Mesodermal cell (in vitro differentiated cells): Measurements from ENCODE around the gene METTL21C.

ENCODE experiments used
- H3K27ac ChIP-seq: 2 replicates; pipeline ENCODE4 v1.7.0; 2013; ENCODE audit warnings: mild to moderate bottlenecking, low read depth, low read length, moderate library complexity; ENCODE audit not compliant: severe bottlenecking
- H3K36me3 ChIP-seq: 2 replicates; pipeline ENCODE4 v1.7.1; 2013; ENCODE audit warnings: mild to moderate bottlenecking, low read length, moderate library complexity; ENCODE audit not compliant: control insufficient read depth, insufficient read depth
- H3K4me1 ChIP-seq: one replicate; pipeline ENCODE4 v1.7.1; 2013; ENCODE audit warnings: mild to moderate bottlenecking, low read length; ENCODE audit not compliant: insufficient read depth, control insufficient read depth, poor library complexity, severe bottlenecking
- H3K4me3 ChIP-seq: 2 replicates; pipeline ENCODE4 v1.7.0; 2013; ENCODE audit warnings: low read length, control low read depth, mild to moderate bottlenecking; ENCODE audit not compliant: insufficient read depth, poor library complexity, severe bottlenecking; ENCODE audit errors: extremely low read depth
- H3K9me3 ChIP-seq: 2 replicates; pipeline ENCODE4 v1.7.1; 2013; ENCODE audit warnings: mild to moderate bottlenecking, low read length, moderate library complexity; ENCODE audit not compliant: control insufficient read depth
- WGBS, 2 experiments: methylation state at CpG; one replicate each; pipeline ENCODE4 v1.1.5; 2013; ENCODE audit warnings: missing lambda C conversion rate in 2 of 2; ENCODE audit not compliant: insufficient coverage in 2 of 2; 5-methylcytosine and 5-hydroxymethylcytosine counted together

Gene METTL21C

DNA sequence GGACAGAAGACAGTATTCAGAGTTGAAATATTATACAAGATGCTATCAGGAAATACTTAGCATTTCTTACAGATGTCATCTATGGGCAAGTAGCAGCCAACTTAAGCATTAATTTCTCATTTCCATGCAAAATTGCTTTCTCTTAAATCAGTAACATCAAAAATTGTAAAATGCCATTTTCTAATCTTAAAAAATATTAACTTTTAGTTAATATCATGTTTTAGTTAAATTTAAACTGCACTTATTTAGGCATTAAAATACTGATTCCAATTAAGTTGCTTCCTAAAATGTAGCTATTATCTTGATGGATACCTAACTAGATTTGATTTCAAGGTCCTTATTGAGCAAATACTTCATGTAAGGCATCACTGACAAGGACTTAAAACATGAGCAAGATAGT lies 27.8 kb downstream of the METTL21C start:
- Histone ChIP-seq H3K9me3 (peaks cover 33% of the 10 kb centered on the region), H3K36me3 (peaks cover 85% of the 10 kb centered on the region)

DNA sequence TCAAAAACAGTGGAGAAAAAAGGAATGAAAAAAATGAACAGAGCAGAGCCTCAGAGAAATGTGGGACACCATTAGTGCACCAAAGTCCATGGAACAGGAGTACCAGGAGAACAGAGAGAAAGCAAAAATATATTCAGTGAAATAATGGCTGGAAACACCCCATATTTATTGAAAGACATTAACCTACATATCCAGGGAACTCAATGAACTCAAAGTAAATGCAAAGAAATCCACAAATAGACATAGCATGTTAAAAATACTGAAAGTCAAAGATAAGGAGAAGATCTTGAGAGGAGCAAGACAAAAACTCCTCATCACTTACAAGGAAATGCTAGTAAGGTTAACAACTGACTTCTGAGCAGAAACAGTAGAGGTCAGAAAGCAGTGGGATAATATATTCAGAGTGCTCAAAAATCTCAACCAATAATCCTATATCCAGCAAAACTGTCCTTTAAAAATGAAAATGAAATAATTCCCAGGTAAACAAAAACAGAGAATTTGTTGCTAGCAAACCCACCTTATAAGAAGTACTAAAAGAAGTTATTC lies 35.6 kb downstream of the METTL21C start:
- H3K4me3 ChIP-seq: no peak overlapping the region
- no peaks in the 10 kb centered on the region for H3K4me1 ChIP-seq
- no peak overlapping the region for H3K27ac ChIP-seq
- H3K36me3 ChIP-seq: peaks cover 63% of the 10 kb centered on the region
- H3K9me3 ChIP-seq: no peaks in the 10 kb centered on the region

More for the DNA sequence above, 27.8 kb downstream of the METTL21C start:
- Histone ChIP-seq H3K4me1 (peaks cover 2% of the 10 kb centered on the region), H3K27ac (no peak overlapping the region), H3K4me3 (no peak overlapping the region)

DNA sequence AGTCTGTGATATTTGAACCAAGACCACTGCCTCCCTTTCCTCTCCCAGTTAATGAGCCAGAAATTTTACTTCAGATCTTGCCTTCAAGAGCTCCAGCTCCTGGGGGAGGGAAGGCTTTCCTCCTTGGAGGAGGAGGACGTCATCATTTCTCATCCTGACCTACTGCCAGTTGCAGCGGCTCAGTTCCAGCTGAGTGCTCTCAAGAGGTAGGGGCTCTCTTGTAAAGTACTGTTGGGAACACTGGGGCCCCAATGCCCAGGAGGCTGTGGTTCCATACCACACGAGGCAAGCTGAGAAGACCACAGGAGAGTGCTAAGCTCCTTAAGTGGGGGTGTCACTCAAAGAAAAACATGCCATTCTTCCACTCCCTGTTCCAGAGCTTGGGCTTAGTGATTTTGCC lies 36.2 kb downstream of the METTL21C start:
- H3K4me3 ChIP-seq: no peak overlapping the region
- peaks cover 59% of the 10 kb centered on the region for H3K36me3 ChIP-seq
- H3K4me1 ChIP-seq: no peaks in the 10 kb centered on the region
- no peak overlapping the region for H3K27ac ChIP-seq
- WGBS, 2 experiments: 83% methylated on average over 1 of the region's 3 CpGs; no CpG with 5 or more reads in 1 of the 2 experiments
- no peaks in the 10 kb centered on the region for H3K9me3 ChIP-seq

DNA sequence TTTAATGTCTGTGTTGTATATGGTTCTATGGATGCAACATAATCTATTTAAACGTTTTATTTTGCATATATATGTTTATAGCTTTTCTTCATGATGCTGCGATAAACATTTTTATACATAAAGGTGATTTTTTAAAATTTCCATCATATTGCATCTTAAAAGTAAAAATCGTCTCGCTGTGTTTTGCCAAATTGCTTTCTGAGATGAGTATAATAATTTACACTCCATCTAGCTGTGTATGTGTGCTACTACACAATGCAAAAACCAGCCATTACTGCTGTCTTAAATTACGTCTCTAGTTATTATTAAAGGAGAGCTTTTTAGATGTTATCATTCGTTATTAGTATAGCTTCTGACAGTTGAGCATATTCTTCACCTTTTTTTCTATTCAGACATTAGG lies 37.2 kb downstream of the METTL21C start:
- Histone ChIP-seq H3K4me3 (no peak overlapping the region), H3K27ac (no peak overlapping the region), H3K9me3 (no peaks in the 10 kb centered on the region), H3K4me1 (no peaks in the 10 kb centered on the region), H3K36me3 (peaks cover 61% of the 10 kb centered on the region)
- no CpG with 5 or more reads among the region's 6 CpGs for WGBS, 2 experiments

DNA sequence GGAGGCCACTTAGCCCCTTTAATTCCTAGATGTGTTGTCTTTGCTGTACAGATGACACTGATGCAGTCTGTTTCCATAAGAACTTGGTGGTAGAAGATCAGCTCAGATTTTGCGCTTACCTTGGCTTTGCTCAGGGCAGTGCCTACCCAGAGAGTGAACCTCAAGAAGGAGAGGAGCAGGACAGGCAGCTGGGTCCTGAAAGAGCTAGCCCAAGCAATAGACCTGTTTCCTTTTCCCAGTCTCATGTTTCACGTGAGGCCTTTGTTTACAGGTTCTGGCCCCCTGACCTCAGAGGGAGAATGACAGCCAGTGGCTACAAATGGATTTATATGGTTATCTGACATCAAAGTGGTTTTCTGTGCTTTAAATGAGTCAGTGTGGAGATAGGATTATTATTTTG lies 40.1 kb downstream of the METTL21C start:
- Histone ChIP-seq H3K27ac (no peak overlapping the region), H3K4me3 (no peak overlapping the region), H3K4me1 (no peaks in the 10 kb centered on the region), H3K36me3 (peaks cover 50% of the 10 kb centered on the region), H3K9me3 (no peaks in the 10 kb centered on the region)
- WGBS, 2 experiments: 50% methylated on average over 2 of the region's 2 CpGs

DNA sequence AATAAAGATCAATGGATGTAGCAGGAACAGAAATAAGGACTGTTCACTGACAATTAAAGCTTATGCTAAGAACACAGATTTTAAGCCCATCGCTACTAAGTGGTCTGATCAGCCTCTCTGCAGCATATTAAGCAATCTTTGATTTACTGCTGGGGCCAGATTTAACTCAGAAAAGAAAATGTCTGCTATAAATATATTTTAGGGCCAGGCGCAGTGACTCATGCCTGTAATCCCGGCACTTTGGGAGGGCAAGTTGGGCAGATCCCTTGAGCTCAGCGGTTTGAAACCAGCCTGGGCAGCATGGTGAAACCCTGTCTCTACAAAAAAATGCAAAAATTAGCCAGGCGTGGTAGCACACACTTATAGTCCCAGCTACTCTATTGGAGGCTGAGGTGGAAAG lies 43.0 kb downstream of the METTL21C start:
- WGBS, 2 experiments: 90 to 100% methylated on average over 4 to 5 of the region's 5 CpGs

DNA sequence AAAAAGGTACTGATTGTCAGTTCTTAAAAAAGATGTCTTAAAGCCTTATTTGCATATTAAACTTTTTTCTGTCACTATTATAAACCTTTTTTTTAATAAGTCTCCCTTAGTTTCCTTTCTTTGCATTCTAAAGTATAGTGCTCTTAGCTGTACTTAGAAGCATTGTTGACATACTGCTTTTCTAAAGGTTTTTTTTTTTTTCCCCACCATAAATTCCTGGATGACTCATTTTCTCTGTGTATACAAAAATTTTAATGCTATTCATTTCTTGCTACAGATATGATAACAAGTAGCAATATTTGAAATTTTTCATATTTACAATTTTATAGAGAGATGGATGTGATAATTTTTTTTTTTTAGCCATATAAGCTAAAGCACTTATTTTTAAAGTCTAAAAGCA lies 43.5 kb downstream of the METTL21C start:
- no peak overlapping the region for H3K4me3 ChIP-seq
- no peaks in the 10 kb centered on the region for H3K4me1 ChIP-seq
- no peak overlapping the region for H3K27ac ChIP-seq
- no peaks in the 10 kb centered on the region for H3K9me3 ChIP-seq
- peaks cover 51% of the 10 kb centered on the region for H3K36me3 ChIP-seq

More for the DNA sequence above, 43.0 kb downstream of the METTL21C start:
- Histone ChIP-seq H3K27ac (no peak overlapping the region), H3K4me3 (no peak overlapping the region), H3K9me3 (no peaks in the 10 kb centered on the region), H3K4me1 (no peaks in the 10 kb centered on the region), H3K36me3 (peaks cover 53% of the 10 kb centered on the region)

DNA sequence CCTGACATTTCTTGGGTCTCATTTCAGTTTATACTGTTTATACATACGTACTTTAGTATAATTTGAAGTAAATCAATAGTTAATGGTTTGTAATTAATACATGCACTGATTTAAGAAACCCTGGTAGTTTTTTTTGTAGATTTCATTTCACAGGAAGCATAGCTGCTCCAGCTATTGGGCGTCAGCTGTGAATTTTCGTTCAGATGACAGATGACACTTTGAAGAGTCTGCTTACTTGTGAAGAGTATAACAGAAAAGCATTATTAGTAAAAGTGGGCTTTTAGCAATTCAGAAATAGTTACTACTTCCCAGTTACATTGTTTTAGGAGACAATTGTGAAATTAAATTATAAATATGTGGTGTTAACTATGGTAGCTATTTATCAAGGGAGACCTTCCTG lies 44.4 kb downstream of the METTL21C start:
- WGBS, 2 experiments: 100% methylated on average over 2 of the region's 3 CpGs
- Histone ChIP-seq H3K4me1 (no peaks in the 10 kb centered on the region), H3K9me3 (no peaks in the 10 kb centered on the region), H3K27ac (no peak overlapping the region), H3K36me3 (peaks cover 52% of the 10 kb centered on the region), H3K4me3 (no peak overlapping the region)

DNA sequence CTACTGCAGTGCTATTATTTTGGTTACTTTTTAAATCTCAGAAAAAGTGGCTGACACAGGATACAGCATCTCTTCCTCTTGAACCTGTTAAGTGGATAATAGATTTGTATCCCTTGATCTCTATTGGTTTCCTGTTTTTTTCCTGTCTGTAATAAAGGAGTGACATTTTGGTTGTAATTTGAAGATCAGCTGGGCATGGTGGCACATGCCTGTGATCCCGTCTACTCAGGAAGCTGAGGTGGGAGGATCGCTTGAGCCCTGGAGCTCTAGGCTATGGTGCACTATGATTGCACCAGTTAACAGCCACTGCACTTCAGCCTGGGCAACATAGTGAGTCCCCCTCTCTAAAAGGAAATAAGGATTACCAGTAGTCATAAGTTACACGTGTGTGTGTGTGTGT lies 46.8 kb downstream of the METTL21C start:
- H3K36me3 ChIP-seq: peaks cover 64% of the 10 kb centered on the region
- no peak overlapping the region for H3K27ac ChIP-seq
- WGBS, 2 experiments: 93 to 100% methylated on average over 1 to 2 of the region's 3 CpGs
- no peaks in the 10 kb centered on the region for H3K4me1 ChIP-seq
- no peaks in the 10 kb centered on the region for H3K9me3 ChIP-seq
- H3K4me3 ChIP-seq: no peak overlapping the region

DNA sequence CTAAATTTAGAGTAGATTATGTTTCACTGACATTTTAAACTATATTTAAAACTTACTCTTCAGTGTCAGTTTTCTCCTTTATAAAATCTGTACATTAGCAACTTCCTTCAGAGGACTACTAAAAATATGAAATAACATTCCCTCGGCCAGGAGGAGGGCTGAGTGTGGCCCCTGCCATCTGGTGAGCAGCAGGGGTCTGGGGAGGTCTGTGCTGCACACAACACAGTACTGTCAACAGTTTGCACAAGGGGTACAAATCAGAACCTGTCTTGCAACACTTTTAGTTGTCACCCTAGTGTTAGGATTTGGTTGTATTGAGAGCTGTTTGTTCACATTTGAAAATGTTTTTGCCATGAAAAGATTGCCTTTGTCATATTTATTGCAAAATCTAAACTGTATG lies 49.1 kb downstream of the METTL21C start:
- Histone ChIP-seq H3K36me3 (peaks cover 86% of the 10 kb centered on the region), H3K4me1 (no peaks in the 10 kb centered on the region), H3K4me3 (no peak overlapping the region), H3K9me3 (no peaks in the 10 kb centered on the region), H3K27ac (no peak overlapping the region)
- no CpG with 5 or more reads among the region's 1 CpG for WGBS, 2 experiments

DNA sequence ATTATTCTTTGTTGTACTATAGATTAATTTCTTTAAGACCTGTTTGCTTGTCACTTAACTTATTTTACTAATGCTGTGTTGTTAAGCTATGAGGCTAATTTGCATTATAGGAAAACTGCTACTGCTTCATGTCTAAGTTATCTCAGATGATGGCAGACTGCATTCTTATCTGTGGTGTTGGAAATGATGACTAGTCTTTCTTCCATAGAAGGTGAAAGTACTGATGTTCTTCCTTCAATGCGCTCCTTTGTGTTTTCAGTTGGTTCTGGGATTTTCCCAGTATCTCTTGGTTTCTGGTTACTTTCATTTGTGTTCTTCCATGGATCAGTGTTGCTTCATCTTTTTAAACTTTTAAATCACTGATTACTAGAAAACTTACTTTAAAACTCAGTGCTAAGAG lies 51.2 kb downstream of the METTL21C start:
- no CpG with 5 or more reads among the region's 1 CpG for WGBS, 2 experiments
- peaks cover 88% of the 10 kb centered on the region for H3K36me3 ChIP-seq

DNA sequence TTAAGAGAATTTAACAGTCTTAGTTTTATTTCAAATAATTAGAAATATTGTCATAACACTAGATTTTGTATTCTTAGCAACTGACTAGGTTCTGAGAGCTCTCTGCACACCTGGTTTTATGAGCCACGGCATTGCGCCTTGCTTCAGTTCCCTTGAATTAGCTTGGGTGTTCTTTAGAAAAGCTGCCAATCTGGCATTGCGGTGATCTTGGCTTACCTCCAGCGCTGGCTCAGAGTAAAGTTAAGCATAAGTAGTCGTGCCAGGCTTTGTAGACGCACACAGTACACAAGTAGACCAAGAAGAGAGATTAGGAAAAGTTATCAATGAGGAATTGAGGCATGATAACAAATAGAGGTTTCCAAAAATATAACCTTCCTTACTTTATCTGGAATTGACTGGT lies 52.4 kb downstream of the METTL21C start:
- Histone ChIP-seq H3K27ac (no peak overlapping the region), H3K4me3 (no peak overlapping the region), H3K36me3 (peaks cover 89% of the 10 kb centered on the region), H3K9me3 (no peaks in the 10 kb centered on the region), H3K4me1 (no peaks in the 10 kb centered on the region)
- 94 to 98% methylated on average over 5 to 6 of the region's 6 CpGs for WGBS, 2 experiments

More for the DNA sequence above, 51.2 kb downstream of the METTL21C start:
- Histone ChIP-seq H3K4me1 (no peaks in the 10 kb centered on the region), H3K9me3 (no peaks in the 10 kb centered on the region), H3K27ac (no peak overlapping the region), H3K4me3 (no peak overlapping the region)
